Activated naive CD8-positive, alpha-beta T cell treated with anti-CD3 and anti-CD28 coated beads for 36 hours (primary cell): ENCODE data around the gene ST6GAL1. TPM values are rescaled to one million over a fixed set of nuclear protein-coding genes. Genes with fewer than 3 reads are reported as not detected.

Experiments used
- total RNA-seq, 2 experiments: library from RNA; stranded (reverse); gene quantifications; one replicate each; pipeline ENCODE4 v1.2.3, GENCODE V29; 2021

The ST6GAL1 gene
- total RNA-seq, 2 experiments from 2014 or later, result 97.4 to 98.8 TPM

Other genes with a start within 250 kb of the ST6GAL1 start
- gene KNG1, start 213.2 kb upstream of the ST6GAL1 start, total RNA-seq, result not detected
- gene EIF4A2, start 146.9 kb upstream of the ST6GAL1 start, total RNA-seq, result 100 to 1,000 TPM; 446 to 480 TPM
- 100 to 1,000 TPM; 121 to 136 TPM for gene RFC4, start 124.0 kb upstream of the ST6GAL1 start, total RNA-seq
- gene ADIPOQ, start 87.8 kb upstream of the ST6GAL1 start, total RNA-seq, result not detected
- 10 to 100 TPM; 14.7 to 17.7 TPM for gene RPL39L, start 209.0 kb downstream of the ST6GAL1 start, total RNA-seq